Neural cell (in vitro differentiated cells): ENCODE measurements around the gene ETFB. TPM values are rescaled to one million over a fixed set of nuclear protein-coding genes. Genes with fewer than 3 reads are reported as not detected.

Source experiments
- H2AFZ ChIP-seq: fragments of 200-600, 300-800 bp; sonication (generic), shearing (Covaris generic); 2 replicates; pipeline ENCODE4 v1.6.0; 2014; ENCODE audit warnings: low read depth, mild to moderate bottlenecking, antibody characterized with exemption, low read length, moderate library complexity
- H3F3A ChIP-seq: fragments of 200-600 bp; shearing (Covaris generic); 2 replicates; pipeline ENCODE4 v1.6.1; 2016; ENCODE audit warnings: mild to moderate bottlenecking, moderate library complexity, mixed read lengths, antibody characterized with exemption, low read length; ENCODE audit not compliant: insufficient read depth, poor library complexity, severe bottlenecking
- H3K27ac ChIP-seq: fragments of 200-600, 300-800 bp; sonication (generic), shearing (Covaris generic); 2 replicates; pipeline ENCODE4 v1.5.1; 2014; ENCODE audit warnings: mild to moderate bottlenecking, low read length, moderate library complexity
- H3K27me3 ChIP-seq: fragments of 300-800, 200-600 bp; sonication (generic), shearing (Covaris generic); 2 replicates; pipeline ENCODE4 v1.6.0; 2014; ENCODE audit warnings: mild to moderate bottlenecking, low read depth, low read length, moderate library complexity; ENCODE audit not compliant: insufficient read depth
- H3K36me3 ChIP-seq: fragments of 300-800, 200-600 bp; sonication (generic), shearing (Covaris generic); 2 replicates; pipeline ENCODE4 v1.5.1; 2014; ENCODE audit warnings: mild to moderate bottlenecking, antibody characterized with exemption, low read length, moderate library complexity; ENCODE audit not compliant: insufficient read depth
- H3K4me2 ChIP-seq: fragments of 300-800, 200-600 bp; sonication (generic), shearing (Covaris generic); 2 replicates; pipeline ENCODE4 v1.6.0; 2014; ENCODE audit warnings: mild to moderate bottlenecking, low read length
- H3K4me3 ChIP-seq: fragments of 300-800, 200-600 bp; sonication (generic), shearing (Covaris generic); 2 replicates; pipeline ENCODE4 v1.5.1; 2014; ENCODE audit warnings: mild to moderate bottlenecking, low read length, moderate library complexity
- H3K79me2 ChIP-seq: fragments of 200-600 bp; shearing (Covaris generic); replicated peaks from 2 replicates; pipeline ENCODE4 v1.6.0; 2014; ENCODE audit warnings: mild to moderate bottlenecking, low read length, moderate library complexity; ENCODE audit not compliant: insufficient read depth
- H3K9ac ChIP-seq: fragments of 300-800, 200-600 bp; sonication (generic), shearing (Covaris generic); 2 replicates; pipeline ENCODE4 v1.6.1; 2016; ENCODE audit warnings: mild to moderate bottlenecking, low read length, mixed read lengths
- H3K9me2 ChIP-seq: fragments of 200-600 bp; shearing (Covaris generic); 2 replicates; pipeline ENCODE4 v1.6.1; 2016; ENCODE audit warnings: mild to moderate bottlenecking, low read length, mixed read lengths; ENCODE audit not compliant: insufficient read depth
- H3K9me3 ChIP-seq: fragments of 200-600, 300-800 bp; sonication (generic), shearing (Covaris generic); 2 replicates; pipeline ENCODE4 v1.6.1; 2016; ENCODE audit warnings: mild to moderate bottlenecking, mixed run types, low read length, moderate library complexity, mixed read lengths
- H4K20me1 ChIP-seq: fragments of 200-600 bp; shearing (Covaris generic); 2 replicates; pipeline ENCODE4 v1.6.1; 2016; ENCODE audit warnings: mild to moderate bottlenecking, mixed run types; ENCODE audit not compliant: insufficient read depth
- EP300 ChIP-seq: fragments of 450-650 bp; conservative IDR thresholded peaks from 2 replicates; pipeline ENCODE4 v1.6.1; 2014; ENCODE audit warnings: antibody characterized with exemption, mild to moderate bottlenecking, moderate library complexity; ENCODE audit not compliant: poor library complexity, severe bottlenecking
- EZH2 ChIP-seq: fragments of 200-600, 300-800 bp; shearing (Covaris generic), sonication (generic); IDR thresholded peaks from 2 replicates; pipeline ENCODE4 v1.6.1; 2014; ENCODE audit warnings: antibody characterized with exemption, low read length, borderline replicate concordance, mild to moderate bottlenecking; ENCODE audit not compliant: insufficient read depth, poor library complexity, severe bottlenecking
- MXI1 ChIP-seq: fragments of 450-650 bp; conservative IDR thresholded peaks from 2 replicates; pipeline ENCODE4 v1.6.1; 2014; ENCODE audit warnings: antibody characterized with exemption, mild to moderate bottlenecking; ENCODE audit not compliant: poor library complexity, severe bottlenecking
- POLR2AphosphoS5 ChIP-seq: IDR thresholded peaks from 2 replicates; pipeline ENCODE4 v1.6.1; 2012
- RAD21 ChIP-seq: fragments of 450-650 bp; conservative IDR thresholded peaks from 2 replicates; pipeline ENCODE4 v1.6.1; 2014; ENCODE audit warnings: antibody characterized with exemption, mild to moderate bottlenecking, moderate library complexity
- SMC3 ChIP-seq: fragments of 450-650 bp; conservative IDR thresholded peaks from 2 replicates; pipeline ENCODE4 v1.6.1; 2014; ENCODE audit warnings: antibody characterized with exemption, mild to moderate bottlenecking, moderate library complexity; ENCODE audit not compliant: poor library complexity
- TAF1 ChIP-seq: IDR thresholded peaks from 2 replicates; pipeline ENCODE4 v1.6.1; 2012; ENCODE audit warnings: low read depth
- polyA plus RNA-seq: library from polyadenylated mRNA; depleted of rRNA; stranded (reverse); fragments of >200 nt; gene quantifications from 2 replicates; pipeline ENCODE4 v1.2.3, GENCODE V29; 2014
- TF ChIP-seq, protein P1 (sequence below): fragments of 450-650 bp; IDR thresholded peaks from 2 replicates; pipeline ENCODE4 v1.5.1; 2014; ENCODE audit warnings: antibody characterized with exemption, mild to moderate bottlenecking, moderate library complexity; ENCODE audit not compliant: poor library complexity, severe bottlenecking
- TF ChIP-seq, protein P2 (sequence below): IDR thresholded peaks from 2 replicates; pipeline ENCODE4 v1.6.1; 2012; ENCODE audit warnings: borderline replicate concordance

The ETFB gene
- polyA plus RNA-seq, 1 donor from 2014 or later, result 383 TPM

DNA sequence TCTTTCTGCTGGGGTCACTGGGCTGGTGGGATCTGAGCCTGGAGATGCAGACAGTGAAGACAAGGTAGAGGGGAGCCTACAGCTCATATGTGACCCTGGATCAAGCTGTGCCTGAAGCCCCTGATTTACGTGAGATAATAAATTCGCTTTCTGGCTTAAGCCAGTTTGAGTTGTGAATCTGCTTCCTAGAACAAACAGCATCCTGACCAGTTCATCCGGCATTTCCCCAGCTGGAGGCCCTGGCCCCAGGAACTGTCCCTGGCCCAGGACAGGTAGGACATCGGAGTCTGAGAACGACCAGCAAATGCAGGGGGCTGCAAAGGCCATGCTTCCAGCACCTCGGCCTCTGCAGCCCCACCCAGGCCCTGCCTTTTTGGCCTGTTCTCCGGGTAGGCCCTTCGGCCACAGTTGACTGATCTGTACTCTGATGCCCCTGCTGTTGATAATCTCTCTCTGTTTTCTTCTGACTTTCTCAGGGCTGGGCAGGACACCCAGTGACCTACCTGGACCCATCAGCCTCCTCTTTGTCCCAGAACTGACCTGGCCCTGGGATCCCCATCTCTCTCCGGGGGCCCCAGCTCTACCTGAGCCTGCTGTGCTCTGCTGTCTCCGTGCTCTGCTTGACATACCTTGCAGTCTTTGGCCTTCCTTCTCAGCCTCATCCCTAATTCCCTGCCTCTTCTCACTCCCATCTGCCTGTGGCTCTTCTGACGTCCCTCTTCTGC, 14.8 kb downstream of the ETFB start:
- no peaks in the 10 kb centered on the region for H3K27me3 ChIP-seq
- H4K20me1 ChIP-seq, result no peaks in the 10 kb centered on the region
- no peak overlapping the region for H3K9ac ChIP-seq
- no peak overlapping the region for H3K27ac ChIP-seq
- H3K36me3 ChIP-seq, result no peaks in the 10 kb centered on the region
- H2AFZ ChIP-seq, result no peak overlapping the region
- H3K4me3 ChIP-seq, result no peak overlapping the region
- no peaks in the 10 kb centered on the region for H3F3A ChIP-seq
- no peak overlapping the region for H3K4me2 ChIP-seq
- no peaks in the 10 kb centered on the region for H3K9me3 ChIP-seq
- TF ChIP-seq MXI1 (no peak), EZH2 (no peak), SMC3 (no peak), EP300 (no peak), RAD21 (no peak), TAF1 (no peak), POLR2AphosphoS5 (no peak)
- TF ChIP-seq, protein P1, sequence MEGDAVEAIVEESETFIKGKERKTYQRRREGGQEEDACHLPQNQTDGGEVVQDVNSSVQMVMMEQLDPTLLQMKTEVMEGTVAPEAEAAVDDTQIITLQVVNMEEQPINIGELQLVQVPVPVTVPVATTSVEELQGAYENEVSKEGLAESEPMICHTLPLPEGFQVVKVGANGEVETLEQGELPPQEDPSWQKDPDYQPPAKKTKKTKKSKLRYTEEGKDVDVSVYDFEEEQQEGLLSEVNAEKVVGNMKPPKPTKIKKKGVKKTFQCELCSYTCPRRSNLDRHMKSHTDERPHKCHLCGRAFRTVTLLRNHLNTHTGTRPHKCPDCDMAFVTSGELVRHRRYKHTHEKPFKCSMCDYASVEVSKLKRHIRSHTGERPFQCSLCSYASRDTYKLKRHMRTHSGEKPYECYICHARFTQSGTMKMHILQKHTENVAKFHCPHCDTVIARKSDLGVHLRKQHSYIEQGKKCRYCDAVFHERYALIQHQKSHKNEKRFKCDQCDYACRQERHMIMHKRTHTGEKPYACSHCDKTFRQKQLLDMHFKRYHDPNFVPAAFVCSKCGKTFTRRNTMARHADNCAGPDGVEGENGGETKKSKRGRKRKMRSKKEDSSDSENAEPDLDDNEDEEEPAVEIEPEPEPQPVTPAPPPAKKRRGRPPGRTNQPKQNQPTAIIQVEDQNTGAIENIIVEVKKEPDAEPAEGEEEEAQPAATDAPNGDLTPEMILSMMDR, result no peak
- TF ChIP-seq, protein P2, sequence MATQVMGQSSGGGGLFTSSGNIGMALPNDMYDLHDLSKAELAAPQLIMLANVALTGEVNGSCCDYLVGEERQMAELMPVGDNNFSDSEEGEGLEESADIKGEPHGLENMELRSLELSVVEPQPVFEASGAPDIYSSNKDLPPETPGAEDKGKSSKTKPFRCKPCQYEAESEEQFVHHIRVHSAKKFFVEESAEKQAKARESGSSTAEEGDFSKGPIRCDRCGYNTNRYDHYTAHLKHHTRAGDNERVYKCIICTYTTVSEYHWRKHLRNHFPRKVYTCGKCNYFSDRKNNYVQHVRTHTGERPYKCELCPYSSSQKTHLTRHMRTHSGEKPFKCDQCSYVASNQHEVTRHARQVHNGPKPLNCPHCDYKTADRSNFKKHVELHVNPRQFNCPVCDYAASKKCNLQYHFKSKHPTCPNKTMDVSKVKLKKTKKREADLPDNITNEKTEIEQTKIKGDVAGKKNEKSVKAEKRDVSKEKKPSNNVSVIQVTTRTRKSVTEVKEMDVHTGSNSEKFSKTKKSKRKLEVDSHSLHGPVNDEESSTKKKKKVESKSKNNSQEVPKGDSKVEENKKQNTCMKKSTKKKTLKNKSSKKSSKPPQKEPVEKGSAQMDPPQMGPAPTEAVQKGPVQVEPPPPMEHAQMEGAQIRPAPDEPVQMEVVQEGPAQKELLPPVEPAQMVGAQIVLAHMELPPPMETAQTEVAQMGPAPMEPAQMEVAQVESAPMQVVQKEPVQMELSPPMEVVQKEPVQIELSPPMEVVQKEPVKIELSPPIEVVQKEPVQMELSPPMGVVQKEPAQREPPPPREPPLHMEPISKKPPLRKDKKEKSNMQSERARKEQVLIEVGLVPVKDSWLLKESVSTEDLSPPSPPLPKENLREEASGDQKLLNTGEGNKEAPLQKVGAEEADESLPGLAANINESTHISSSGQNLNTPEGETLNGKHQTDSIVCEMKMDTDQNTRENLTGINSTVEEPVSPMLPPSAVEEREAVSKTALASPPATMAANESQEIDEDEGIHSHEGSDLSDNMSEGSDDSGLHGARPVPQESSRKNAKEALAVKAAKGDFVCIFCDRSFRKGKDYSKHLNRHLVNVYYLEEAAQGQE, result no peak
- no peaks in the 10 kb centered on the region for H3K79me2 ChIP-seq
- H3K9me2 ChIP-seq, result no peaks in the 10 kb centered on the region

DNA sequence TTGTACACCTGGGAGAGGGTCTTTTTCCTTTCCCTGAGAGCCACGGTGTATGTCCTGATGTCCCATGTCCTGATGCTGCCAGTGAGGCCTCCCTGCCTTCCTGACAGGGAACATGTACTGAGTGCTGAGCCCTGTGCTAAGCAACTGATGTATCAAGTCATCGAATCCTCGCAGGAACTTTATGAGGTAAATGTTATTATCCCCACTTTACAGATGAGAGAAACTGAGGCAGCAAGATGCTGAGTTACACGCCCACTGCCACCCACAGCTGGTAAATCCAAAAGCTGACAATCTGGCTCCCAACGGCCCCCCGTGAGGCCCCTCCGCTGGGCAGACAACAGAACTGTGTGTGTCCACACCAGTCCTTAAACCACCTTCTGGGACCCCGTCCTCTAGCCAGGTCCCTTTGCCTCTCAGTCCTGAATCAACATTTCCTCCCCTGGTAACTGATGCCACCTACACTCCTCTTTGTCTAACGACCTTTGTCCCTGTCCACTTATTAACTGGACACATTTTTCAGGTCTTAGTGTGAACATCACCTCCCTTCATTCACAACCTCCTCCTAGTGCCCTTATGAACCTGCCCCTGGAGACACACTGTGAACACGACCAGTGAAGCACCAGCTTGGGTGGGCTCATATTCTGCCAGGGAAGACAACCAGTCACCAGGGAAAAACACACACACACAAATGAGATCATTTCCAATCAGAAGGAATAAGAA, 18.8 kb downstream of the ETFB start:
- no peak overlapping the region for H3K4me3 ChIP-seq
- no peaks in the 10 kb centered on the region for H4K20me1 ChIP-seq
- no peaks in the 10 kb centered on the region for H3K9me3 ChIP-seq
- H3K27ac ChIP-seq, result no peak overlapping the region
- no peak overlapping the region for H2AFZ ChIP-seq
- no peak overlapping the region for H3K4me2 ChIP-seq
- H3K9ac ChIP-seq, result no peak overlapping the region
- no peaks in the 10 kb centered on the region for H3F3A ChIP-seq
- TF ChIP-seq EP300 (no peak), POLR2AphosphoS5 (no peak), RAD21 (no peak), SMC3 (no peak), TAF1 (no peak), EZH2 (no peak), MXI1 (no peak)
- TF ChIP-seq, protein P2, result no peak
- TF ChIP-seq, protein P1, result no peak
- H3K36me3 ChIP-seq, result no peaks in the 10 kb centered on the region
- no peaks in the 10 kb centered on the region for H3K9me2 ChIP-seq
- H3K79me2 ChIP-seq, result no peaks in the 10 kb centered on the region
- no peaks in the 10 kb centered on the region for H3K27me3 ChIP-seq
